Activated T-cell treated with anti-CD3 and anti-CD28 coated beads, Interleukin-2, amount 50 U/mL, for 48 hours (primary cell): ENCODE measurements around the gene RTN1.

Experiments
- DNase-seq, 2 experiments: peaks; one replicate each; pipeline ENCODE4 v3.0.0-alpha.2; 2020

Gene RTN1

GRCh38 chr14:59787045-59787674 lies 83.4 kb downstream of the RTN1 start:
- DNase-seq: no peak

DNA sequence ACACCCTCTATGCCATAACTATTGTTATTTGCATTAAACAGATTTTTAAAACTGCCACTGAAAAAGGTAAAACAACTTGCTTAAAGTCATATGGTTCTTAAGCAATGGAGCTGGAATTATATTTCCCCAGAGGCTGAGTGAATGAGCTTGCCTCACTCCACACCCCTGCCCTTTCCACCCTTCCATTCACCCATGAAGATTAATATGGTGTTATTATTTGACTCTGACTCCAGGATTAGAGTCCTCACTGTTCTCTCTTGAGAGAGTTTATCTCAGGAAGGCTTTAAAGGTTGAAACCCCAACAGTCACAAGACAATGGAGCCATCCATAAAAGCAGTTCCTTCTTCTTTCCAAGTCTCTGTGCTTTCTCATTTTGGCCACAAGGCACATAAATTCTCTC lies 84.9 kb downstream of the RTN1 start:
- no peak for DNase-seq

- no peak for DNase-seq
Measured at GRCh38 chr14:59782760-59783159, 87.8 kb downstream of the RTN1 start.

DNA sequence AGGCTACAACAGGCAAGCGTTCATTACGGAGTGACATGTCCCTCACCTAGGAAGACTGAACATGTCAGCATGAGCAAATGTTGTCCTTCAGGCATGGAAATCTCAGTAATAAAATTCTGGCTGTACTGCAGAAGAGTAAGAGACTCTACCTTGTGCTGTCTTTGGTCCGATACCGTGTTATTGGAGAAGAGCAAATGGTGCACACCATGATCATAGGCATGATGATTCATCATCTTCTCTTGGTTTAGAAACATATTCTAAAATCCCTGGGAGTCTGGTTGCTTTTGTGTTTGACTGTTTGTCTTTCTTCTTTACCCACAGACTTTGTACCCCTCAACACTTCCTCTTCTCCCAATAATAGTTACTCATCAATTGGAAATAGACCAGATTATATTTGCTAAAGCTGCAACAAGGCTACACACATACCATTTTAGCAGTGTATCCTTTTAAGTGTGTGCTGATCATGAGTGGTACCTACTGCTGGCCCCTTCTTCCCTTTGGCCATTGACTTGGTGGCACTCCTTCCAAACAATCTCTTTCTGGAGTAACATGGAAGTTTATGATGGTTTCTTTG lies 93.5 kb downstream of the RTN1 start:
- no peak for DNase-seq

DNA sequence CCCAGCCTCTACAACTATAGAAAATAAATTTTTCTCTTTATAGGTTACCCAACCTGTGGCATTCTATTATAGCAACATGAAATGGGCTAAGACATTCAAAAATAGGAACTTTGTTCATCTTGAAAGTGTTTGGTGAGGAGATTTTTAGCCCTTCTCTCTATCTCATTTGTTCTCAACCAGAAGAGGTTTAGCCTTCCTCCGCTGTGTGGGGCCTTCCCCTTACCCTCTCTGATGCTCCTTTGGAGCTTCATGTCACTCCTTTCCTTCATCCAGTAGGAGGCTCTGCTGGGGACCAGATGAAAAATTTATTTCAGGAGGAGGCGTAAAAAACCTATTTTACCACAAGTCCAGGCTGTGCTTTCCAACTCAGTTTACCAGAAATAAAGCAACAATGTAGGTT lies 94.1 kb downstream of the RTN1 start:
- no peak for DNase-seq

GRCh38 chr14:59772233-59772632 lies 98.3 kb downstream of the RTN1 start:
- DNase-seq: no peak

GRCh38 chr14:59771577-59771976 lies 99.0 kb downstream of the RTN1 start:
- no peak for DNase-seq

DNA sequence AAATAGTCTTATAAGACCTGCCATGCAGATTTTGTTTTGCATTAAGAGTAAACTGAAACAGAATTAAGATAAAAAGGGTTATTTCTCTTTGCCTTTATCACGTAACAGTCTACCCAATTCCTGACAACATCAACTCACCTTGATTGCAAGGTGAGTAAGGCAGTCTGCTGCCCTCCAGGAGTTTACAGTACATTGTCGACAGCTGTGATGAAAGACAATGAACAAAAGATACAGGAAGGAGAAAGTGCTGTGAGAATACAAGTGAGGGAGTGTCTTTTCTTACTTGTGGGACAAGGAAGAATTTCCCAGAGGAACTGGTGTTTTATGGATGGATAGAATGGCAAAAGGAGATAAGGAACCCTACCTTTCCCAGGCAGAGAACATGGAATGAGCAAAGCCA lies 101.0 kb downstream of the RTN1 start:
- DNase-seq: no peak

DNA sequence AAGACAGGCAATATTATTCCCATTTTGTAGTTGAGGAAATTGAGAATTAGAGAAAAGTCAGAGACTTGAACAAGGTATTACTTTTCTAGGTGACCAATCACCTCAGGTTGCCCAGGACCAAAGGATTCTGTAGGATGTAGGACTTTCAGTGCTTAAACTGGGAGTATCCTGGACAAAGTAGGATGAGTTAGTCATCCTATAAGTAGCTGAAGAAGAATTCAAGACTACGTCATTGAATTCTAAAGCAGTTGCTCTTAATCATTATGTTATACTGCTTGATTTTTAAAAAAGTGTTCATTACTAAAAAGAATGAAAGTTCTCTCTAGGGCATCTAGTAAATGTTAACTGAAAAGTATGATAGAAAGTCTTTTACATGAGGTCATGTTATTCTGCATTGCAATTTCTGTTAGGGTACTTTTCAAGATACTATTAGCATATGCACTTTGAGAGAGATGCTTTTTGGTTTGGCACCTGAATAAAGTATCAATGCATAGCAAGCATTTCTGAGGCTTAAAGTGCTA lies 101.7 kb downstream of the RTN1 start:
- DNase-seq: no peak

GRCh38 chr14:59761851-59762250 lies 108.7 kb downstream of the RTN1 start:
- no peak for DNase-seq

- no peak for DNase-seq
Measured at GRCh38 chr14:59755409-59756135, 115.0 kb downstream of the RTN1 start.

GRCh38 chr14:59754256-59754655 lies 116.3 kb downstream of the RTN1 start:
- no peak for DNase-seq

GRCh38 chr14:59753512-59753911 lies 117.1 kb downstream of the RTN1 start:
- DNase-seq: no peak

- DNase-seq: no peak
Measured at GRCh38 chr14:59751578-59751977, 119.0 kb downstream of the RTN1 start.

GRCh38 chr14:59739794-59740193 lies 130.8 kb downstream of the RTN1 start:
- no peak for DNase-seq

GRCh38 chr14:59728304-59728703 lies 142.3 kb downstream of the RTN1 start:
- DNase-seq: no peak

DNA sequence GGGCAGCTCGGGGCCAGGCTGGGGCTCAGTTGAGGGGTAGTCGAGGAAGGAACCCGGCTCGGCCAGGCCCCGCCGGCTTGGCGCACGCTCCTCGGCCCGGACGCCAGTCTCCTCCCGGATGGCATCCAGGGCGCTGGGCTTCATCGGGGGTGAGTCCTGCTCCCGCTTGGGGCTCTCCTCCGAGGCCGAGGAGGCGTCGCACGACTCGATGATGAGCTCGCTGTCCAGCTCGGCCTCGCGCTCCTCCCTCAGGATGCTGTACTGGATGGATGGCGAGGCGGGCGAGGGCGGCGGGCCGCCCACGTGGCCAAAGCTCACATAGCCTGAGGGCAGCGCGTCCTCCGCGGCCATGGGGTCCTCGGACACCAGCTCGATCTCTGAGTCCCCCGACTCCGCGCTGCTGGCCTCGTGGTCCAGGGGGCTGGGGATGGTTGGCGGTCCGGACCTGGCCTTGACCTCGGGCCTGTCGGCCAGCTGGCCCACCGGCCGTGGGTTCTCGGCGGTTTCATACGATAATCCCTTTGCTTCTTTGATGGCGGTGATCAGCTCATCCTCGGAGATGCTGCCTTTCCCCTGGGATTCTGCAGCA lies 143.4 kb downstream of the RTN1 start:
- no peak for DNase-seq

- no peak for DNase-seq
Measured at GRCh38 chr14:59711080-59711479, 159.5 kb downstream of the RTN1 start.

DNA sequence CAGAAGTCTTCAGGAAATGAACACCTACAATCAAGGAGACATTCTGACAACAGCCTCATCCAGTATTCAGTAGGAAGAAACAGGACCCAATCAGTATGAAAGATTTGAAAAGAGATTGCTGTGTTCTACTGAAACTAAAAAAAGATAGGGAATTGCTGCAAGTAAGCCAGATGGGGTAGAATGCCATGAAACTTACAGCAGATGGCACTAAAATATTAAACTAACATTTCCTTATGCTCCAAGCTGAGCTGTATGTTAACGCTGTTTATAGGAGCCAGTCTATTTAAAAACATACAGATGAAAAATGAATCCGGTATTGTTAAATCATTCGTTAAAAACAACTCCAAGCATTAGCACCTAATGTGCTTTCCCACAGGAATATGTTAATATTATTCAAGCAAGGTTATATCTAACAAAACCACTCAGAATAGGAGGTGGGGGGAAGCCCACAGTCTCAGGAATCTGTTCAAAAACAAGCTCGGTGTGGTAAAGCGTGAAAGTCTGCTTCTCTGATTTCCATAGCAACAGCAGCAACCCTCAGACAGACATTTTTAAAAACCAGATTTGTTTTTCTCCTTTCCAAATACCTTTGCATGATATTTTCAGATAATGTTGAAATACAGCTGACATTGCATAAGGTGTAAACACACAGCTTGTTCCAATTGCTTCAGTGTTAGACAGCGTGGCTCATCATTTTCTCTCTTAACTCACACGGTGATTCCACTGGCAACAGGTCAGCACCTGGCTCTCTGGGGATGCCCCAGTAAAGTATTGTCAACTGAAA lies 162.6 kb downstream of the RTN1 start:
- no peak for DNase-seq

- no peak for DNase-seq
Measured at GRCh38 chr14:59705866-59706265, 164.7 kb downstream of the RTN1 start.

- DNase-seq: no peak
Measured at GRCh38 chr14:59705245-59705644, 165.3 kb downstream of the RTN1 start.

GRCh38 chr14:59704054-59704645 lies 166.4 kb downstream of the RTN1 start:
- no peak for DNase-seq

GRCh38 chr14:59699442-59699841 lies 171.1 kb downstream of the RTN1 start:
- DNase-seq: no peak
